OCI-LY1 (cell line): ENCODE data around the gene PIAS2.

Source experiments
- H2AFZ ChIP-seq: fragments of 200-600 bp; sonication (generic), shearing (Covaris generic); 2 replicates; pipeline ENCODE4 v1.6.0; 2014; ENCODE audit warnings: antibody characterized with exemption, mild to moderate bottlenecking, low read length
- H3F3A ChIP-seq: fragments of 200-600 bp; sonication (generic), shearing (Covaris generic); 2 replicates; pipeline ENCODE4 v1.6.0; 2014; ENCODE audit warnings: mild to moderate bottlenecking, antibody characterized with exemption, low read length, moderate library complexity; ENCODE audit not compliant: insufficient read depth
- H3K27ac ChIP-seq: fragments of 200-600 bp; sonication (generic); 2 replicates; pipeline ENCODE4 v1.5.1; 2014; ENCODE audit warnings: low read length, mixed run types, mild to moderate bottlenecking, low read depth; ENCODE audit not compliant: poor library complexity, severe bottlenecking
- H3K27me3 ChIP-seq: fragments of 200-600 bp; sonication (generic); 2 replicates; pipeline ENCODE4 v1.6.0; 2014; ENCODE audit warnings: antibody characterized with exemption, mild to moderate bottlenecking, low read length, moderate library complexity; ENCODE audit not compliant: insufficient read depth
- H3K36me3 ChIP-seq: fragments of 200-600 bp; sonication (generic); 2 replicates; pipeline ENCODE4 v1.6.1; 2014; ENCODE audit warnings: mild to moderate bottlenecking, antibody characterized with exemption, low read length, moderate library complexity, mixed read lengths; ENCODE audit not compliant: insufficient read depth
- H3K4me1 ChIP-seq: fragments of 200-600 bp; sonication (generic); 2 replicates; pipeline ENCODE4 v1.5.1; 2014; ENCODE audit warnings: mild to moderate bottlenecking, low read length, moderate library complexity; ENCODE audit not compliant: insufficient read depth, severe bottlenecking
- H3K4me2 ChIP-seq: fragments of 200-600 bp; sonication (generic), shearing (Covaris generic); 2 replicates; pipeline ENCODE4 v1.6.1; 2014; ENCODE audit warnings: low read length
- H3K4me3 ChIP-seq: fragments of 200-600 bp; sonication (generic); 2 replicates; pipeline ENCODE4 v1.5.1; 2014; ENCODE audit warnings: low read length, low read depth, mild to moderate bottlenecking, mixed read lengths; ENCODE audit not compliant: poor library complexity, severe bottlenecking
- H3K79me2 ChIP-seq: fragments of 200-600 bp; shearing (Covaris generic); 2 replicates; pipeline ENCODE4 v1.6.1; 2016; ENCODE audit warnings: mixed run types, low read length, mixed read lengths; ENCODE audit not compliant: insufficient read depth
- H3K9ac ChIP-seq: fragments of 200-600 bp; sonication (generic), shearing (Covaris generic); 2 replicates; pipeline ENCODE4 v1.6.1; 2014; ENCODE audit warnings: mild to moderate bottlenecking, low read length, mixed read lengths
- H3K9me2 ChIP-seq: fragments of 200-600 bp; sonication (generic), shearing (Covaris generic); 2 replicates; pipeline ENCODE4 v1.6.1; 2014; ENCODE audit warnings: low read depth, mild to moderate bottlenecking, low read length, mixed read lengths
- H3K9me3 ChIP-seq: fragments of 200-600 bp; shearing (Covaris generic); 2 replicates; pipeline ENCODE4 v1.6.1; 2014; ENCODE audit warnings: low read length, mixed read lengths
- H4K20me1 ChIP-seq: fragments of 200-600 bp; sonication (generic), shearing (Covaris generic); 2 replicates; pipeline ENCODE4 v1.6.0; 2016; ENCODE audit warnings: mild to moderate bottlenecking, low read length; ENCODE audit not compliant: insufficient read depth
- EZH2 ChIP-seq: fragments of 200-600 bp; sonication (generic), shearing (Covaris generic); IDR thresholded peaks from 2 replicates; pipeline ENCODE4 v1.8.0; 2017; ENCODE audit warnings: borderline replicate concordance, mixed run types, mild to moderate bottlenecking, antibody characterized with exemption, low read length, moderate library complexity, mixed read lengths
- TF ChIP-seq, protein P1 (sequence below): fragments of 200-600 bp; sonication (generic), shearing (Covaris generic); IDR thresholded peaks from 2 replicates; pipeline ENCODE4 v1.5.1; 2017; ENCODE audit warnings: mild to moderate bottlenecking, antibody characterized with exemption, low read length, moderate library complexity, mixed read lengths

The PIAS2 gene

DNA sequence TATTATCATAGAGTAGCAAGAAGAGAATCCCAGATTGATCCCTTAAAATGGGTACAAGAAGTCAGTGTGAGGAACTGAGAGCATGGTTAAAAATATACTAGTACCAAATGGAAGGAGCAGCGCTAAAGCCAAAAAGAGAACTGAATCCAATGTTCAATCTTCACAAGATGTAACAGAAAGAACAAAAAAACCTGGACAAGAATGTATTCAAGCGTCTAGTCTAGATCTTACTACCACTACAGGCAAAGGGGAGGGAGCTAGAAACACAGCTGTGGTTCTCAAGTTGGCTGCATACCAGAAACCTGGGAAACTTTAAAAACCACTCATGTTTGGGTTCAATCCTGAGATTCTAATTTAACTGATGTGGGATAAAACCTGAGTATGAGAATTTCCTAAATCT is 57.5 kb downstream of the PIAS2 start:
- Histone ChIP-seq H3K9me2 (no peaks in the 10 kb centered on the region), H2AFZ (no peak overlapping the region), H3K79me2 (0 out of 2 replicates have a peak, but pooled peaks cover 3% of the 10 kb centered on the region), H3K9me3 (no peaks in the 10 kb centered on the region), H3K4me1 (peaks cover 20% of the 10 kb centered on the region), H3K9ac (no peak overlapping the region), H3K27me3 (no peaks in the 10 kb centered on the region), H3K27ac (peak overlapping the region; percentile 42), H3F3A (no peaks in the 10 kb centered on the region), H4K20me1 (no peaks in the 10 kb centered on the region), H3K4me2 (no peak overlapping the region; the same call in 1 of the 2 replicates), H3K36me3 (peaks cover 40% of the 10 kb centered on the region), H3K4me3 (no peak overlapping the region)
- no peak for TF ChIP-seq EZH2
- TF ChIP-seq, protein P1, sequence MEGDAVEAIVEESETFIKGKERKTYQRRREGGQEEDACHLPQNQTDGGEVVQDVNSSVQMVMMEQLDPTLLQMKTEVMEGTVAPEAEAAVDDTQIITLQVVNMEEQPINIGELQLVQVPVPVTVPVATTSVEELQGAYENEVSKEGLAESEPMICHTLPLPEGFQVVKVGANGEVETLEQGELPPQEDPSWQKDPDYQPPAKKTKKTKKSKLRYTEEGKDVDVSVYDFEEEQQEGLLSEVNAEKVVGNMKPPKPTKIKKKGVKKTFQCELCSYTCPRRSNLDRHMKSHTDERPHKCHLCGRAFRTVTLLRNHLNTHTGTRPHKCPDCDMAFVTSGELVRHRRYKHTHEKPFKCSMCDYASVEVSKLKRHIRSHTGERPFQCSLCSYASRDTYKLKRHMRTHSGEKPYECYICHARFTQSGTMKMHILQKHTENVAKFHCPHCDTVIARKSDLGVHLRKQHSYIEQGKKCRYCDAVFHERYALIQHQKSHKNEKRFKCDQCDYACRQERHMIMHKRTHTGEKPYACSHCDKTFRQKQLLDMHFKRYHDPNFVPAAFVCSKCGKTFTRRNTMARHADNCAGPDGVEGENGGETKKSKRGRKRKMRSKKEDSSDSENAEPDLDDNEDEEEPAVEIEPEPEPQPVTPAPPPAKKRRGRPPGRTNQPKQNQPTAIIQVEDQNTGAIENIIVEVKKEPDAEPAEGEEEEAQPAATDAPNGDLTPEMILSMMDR: no peak

DNA sequence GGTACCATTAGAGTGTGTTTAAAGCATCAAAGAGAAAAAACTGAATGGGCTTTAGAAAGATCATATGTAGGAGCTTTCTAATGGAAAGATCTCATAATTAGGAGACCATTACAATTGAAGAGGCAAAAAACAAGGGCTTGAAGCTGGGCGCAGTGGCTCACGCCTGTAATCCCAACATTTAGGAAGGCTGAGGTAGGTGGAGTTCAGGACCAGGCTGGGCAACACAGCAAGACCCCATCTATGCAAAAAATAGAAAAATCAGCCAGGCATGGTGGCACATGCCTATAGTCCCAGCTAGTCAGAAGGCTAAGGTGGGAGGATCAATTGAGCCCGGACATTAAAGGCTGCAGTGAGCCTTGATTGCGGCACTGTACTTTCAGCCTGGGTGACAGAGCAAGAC is 59.0 kb downstream of the PIAS2 start:
- H3K9me2 ChIP-seq: no peaks in the 10 kb centered on the region
- no peaks in the 10 kb centered on the region for H3K9me3 ChIP-seq
- H3F3A ChIP-seq: no peaks in the 10 kb centered on the region
- no peak overlapping the region for H3K4me2 ChIP-seq
- peaks cover 46% of the 10 kb centered on the region for H3K36me3 ChIP-seq
- H4K20me1 ChIP-seq: no peaks in the 10 kb centered on the region
- no peak overlapping the region for H2AFZ ChIP-seq
- no peaks in the 10 kb centered on the region for H3K79me2 ChIP-seq
- TF ChIP-seq EZH2: no peak
- TF ChIP-seq, protein P1: no peak
- H3K9ac ChIP-seq: no peak overlapping the region
- no peaks in the 10 kb centered on the region for H3K27me3 ChIP-seq
- no peak overlapping the region for H3K4me3 ChIP-seq
- no peak overlapping the region for H3K27ac ChIP-seq
- H3K4me1 ChIP-seq: peaks cover 20% of the 10 kb centered on the region

DNA sequence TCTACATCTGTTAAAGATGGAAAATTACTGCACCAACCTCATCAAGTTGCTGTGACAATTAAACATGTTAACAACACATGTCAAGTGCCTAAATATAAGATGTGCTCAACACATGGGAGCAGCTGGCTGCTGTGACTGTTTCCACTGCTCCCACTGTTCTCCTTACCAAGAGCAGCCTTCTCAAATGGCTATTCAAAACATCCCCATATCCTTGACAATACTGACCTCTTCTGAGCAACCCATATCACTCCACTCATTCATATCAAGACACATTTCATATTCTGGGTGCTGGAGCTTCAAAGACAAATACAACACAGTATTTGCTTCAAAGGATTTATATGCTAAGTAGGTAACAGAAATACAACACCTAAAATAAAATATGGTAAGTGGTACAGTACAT is 60.3 kb downstream of the PIAS2 start:
- no peaks in the 10 kb centered on the region for H3K9me3 ChIP-seq

More for the DNA sequence above, 60.3 kb downstream of the PIAS2 start:
- TF ChIP-seq, protein P1: no peak
- no peak for TF ChIP-seq EZH2
- Histone ChIP-seq H3K9ac (no peak overlapping the region), H3K79me2 (no peaks in the 10 kb centered on the region), H3K36me3 (peaks cover 50% of the 10 kb centered on the region), H3K9me2 (no peaks in the 10 kb centered on the region), H4K20me1 (no peaks in the 10 kb centered on the region), H3K27ac (no peak overlapping the region), H3K4me2 (no peak overlapping the region), H3K4me1 (peaks cover 20% of the 10 kb centered on the region), H2AFZ (no peak overlapping the region), H3K4me3 (no peak overlapping the region), H3K27me3 (no peaks in the 10 kb centered on the region), H3F3A (no peaks in the 10 kb centered on the region)
